ENCODE measurements around the gene CD300LF. TPM values are rescaled to one million over a fixed set of nuclear protein-coding genes. Genes with fewer than 3 reads are reported as not detected.

CD300LF gene
- total RNA-seq, 4 donors from 2014 or later: 0.40 to 37.8 (median 3.7) TPM

- TF ChIP-seq POLR2A (IDR thresholded peaks at IDR 0.05) (no peak), CTCF (IDR thresholded peaks at IDR 0.05) (no peak), EP300 (IDR thresholded peaks at IDR 0.05; ENCODE audit: low read depth) (no peak), POLR2AphosphoS5 (IDR thresholded peaks at IDR 0.05) (no peak)
- Histone ChIP-seq H3K27ac (no peak overlapping the region), H3K4me3 (no peak overlapping the region), H3K27me3 (peaks cover 16% of the 10 kb centered on the region), H3K4me1 (peaks cover 0 to 11% (median 3%) of the 10 kb centered on the region in 4 donors), H3K36me3 (no peaks in the 10 kb centered on the region), H3K9me3 (no peaks in the 10 kb centered on the region)
- no peak for DNase-seq
- 82 to 91% methylated on average over 2 of the region's 2 CpGs for WGBS, 2 donors (ENCODE audit: low coverage in 1 of 2)
- intact Hi-C loops (cut with DNase I; ENCODE audit: low total_unique reads) (no loop called here), in situ Hi-C loops (cut with MboI; ENCODE audit: low pct_ligation_motif_present in 1 of 4, low pct_unique_long_range_greater_than_20kb in 1 of 4, low sequenced_read_pairs in 3 of 4) (no loop called here)
Measured at GRCh38 chr17:74679374-74679773, 33.3 kb downstream of the CD300LF start.

- intact Hi-C loops (cut with DNase I; ENCODE audit: low total_unique reads): no loop called here
- no peak for DNase-seq
- peaks cover 0 to 11% (median 3%) of the 10 kb centered on the region in 4 donors for H3K4me1 ChIP-seq
- H3K36me3 ChIP-seq: no peaks in the 10 kb centered on the region
- H3K9me3 ChIP-seq: no peaks in the 10 kb centered on the region
- no peak for TF ChIP-seq POLR2AphosphoS5 (IDR thresholded peaks at IDR 0.05)
- TF ChIP-seq POLR2A (IDR thresholded peaks at IDR 0.05): no peak
- no peak for TF ChIP-seq CTCF (IDR thresholded peaks at IDR 0.05)
- no peak for TF ChIP-seq EP300 (IDR thresholded peaks at IDR 0.05; ENCODE audit: low read depth)
- 20 to 48% methylated on average over 1 to 2 of the region's 2 CpGs for WGBS, 2 donors (ENCODE audit: low coverage in 1 of 2)
- no peak overlapping the region for H3K4me3 ChIP-seq
- in situ Hi-C loops (cut with MboI; ENCODE audit: low pct_ligation_motif_present in 1 of 4, low pct_unique_long_range_greater_than_20kb in 1 of 4, low sequenced_read_pairs in 3 of 4): no loop called here
- H3K27ac ChIP-seq: no peak overlapping the region
- H3K27me3 ChIP-seq: peaks cover 23% of the 10 kb centered on the region
Measured at GRCh38 chr17:74678541-74678940, 34.2 kb downstream of the CD300LF start.

- in situ Hi-C loops (cut with MboI; ENCODE audit: low pct_ligation_motif_present in 1 of 4, low pct_unique_long_range_greater_than_20kb in 1 of 4, low sequenced_read_pairs in 3 of 4): no loop called here
- no peak overlapping the region for H3K27ac ChIP-seq
- peaks cover 0 to 11% (median 3%) of the 10 kb centered on the region in 4 donors for H3K4me1 ChIP-seq
- peaks cover 29% of the 10 kb centered on the region for H3K27me3 ChIP-seq
- intact Hi-C loops (cut with DNase I; ENCODE audit: low total_unique reads): no loop called here
- H3K36me3 ChIP-seq: no peaks in the 10 kb centered on the region
- no peaks in the 10 kb centered on the region for H3K9me3 ChIP-seq
- WGBS, 2 donors (ENCODE audit: low coverage in 1 of 2): 26 to 29% methylated on average over 3 to 9 of the region's 9 CpGs
- no peak overlapping the region for H3K4me3 ChIP-seq
- no peak for DNase-seq
- TF ChIP-seq EP300 (IDR thresholded peaks at IDR 0.05; ENCODE audit: low read depth) (no peak), POLR2A (IDR thresholded peaks at IDR 0.05) (no peak), CTCF (IDR thresholded peaks at IDR 0.05) (no peak), POLR2AphosphoS5 (IDR thresholded peaks at IDR 0.05) (no peak)
Measured at GRCh38 chr17:74677558-74678466, 34.9 kb downstream of the CD300LF start.

- H3K36me3 ChIP-seq: no peaks in the 10 kb centered on the region
- peak; percentile 62 for DNase-seq
- intact Hi-C loops (cut with DNase I; ENCODE audit: low total_unique reads) (no loop called here), in situ Hi-C loops (cut with MboI; ENCODE audit: low pct_ligation_motif_present in 1 of 4, low pct_unique_long_range_greater_than_20kb in 1 of 4, low sequenced_read_pairs in 3 of 4) (no loop called here)
- H3K9me3 ChIP-seq: no peaks in the 10 kb centered on the region
- H3K27me3 ChIP-seq: peaks cover 79% of the 10 kb centered on the region
- WGBS, 2 donors (ENCODE audit: low coverage in 1 of 2): 31% methylated on average over 52 of the region's 57 CpGs; no CpG with 5 or more reads in 1 of the 2 donors
- peaks cover 0 to 5% (median 0%) of the 10 kb centered on the region in 4 donors for H3K4me1 ChIP-seq
- H3K27ac ChIP-seq: no peak overlapping the region
- no peak overlapping the region for H3K4me3 ChIP-seq
- TF ChIP-seq EP300 (IDR thresholded peaks at IDR 0.05; ENCODE audit: low read depth): no peak
Measured at GRCh38 chr17:74671031-74671771, 41.5 kb downstream of the CD300LF start.
